HG03045 (cell line): ENCODE data around the gene HOXC4.

ENCODE experiments used
- ATAC-seq: cut with Tn5 transposase; IDR thresholded peaks from one replicate; pipeline ENCODE4 v1.9.1; 2021; ENCODE audit warnings: mild to moderate bottlenecking, moderate library complexity; ENCODE audit not compliant: unreplicated experiment

HOXC4 gene

GRCh38 chr12:54053751-54054741, at the start of gene HOXC4:
Gene HOXC4 (plus strand): TSS chr12:54053835. CDS start chr12:54053923, 88 bp downstream.
- peak; percentile 44 for ATAC-seq

DNA sequence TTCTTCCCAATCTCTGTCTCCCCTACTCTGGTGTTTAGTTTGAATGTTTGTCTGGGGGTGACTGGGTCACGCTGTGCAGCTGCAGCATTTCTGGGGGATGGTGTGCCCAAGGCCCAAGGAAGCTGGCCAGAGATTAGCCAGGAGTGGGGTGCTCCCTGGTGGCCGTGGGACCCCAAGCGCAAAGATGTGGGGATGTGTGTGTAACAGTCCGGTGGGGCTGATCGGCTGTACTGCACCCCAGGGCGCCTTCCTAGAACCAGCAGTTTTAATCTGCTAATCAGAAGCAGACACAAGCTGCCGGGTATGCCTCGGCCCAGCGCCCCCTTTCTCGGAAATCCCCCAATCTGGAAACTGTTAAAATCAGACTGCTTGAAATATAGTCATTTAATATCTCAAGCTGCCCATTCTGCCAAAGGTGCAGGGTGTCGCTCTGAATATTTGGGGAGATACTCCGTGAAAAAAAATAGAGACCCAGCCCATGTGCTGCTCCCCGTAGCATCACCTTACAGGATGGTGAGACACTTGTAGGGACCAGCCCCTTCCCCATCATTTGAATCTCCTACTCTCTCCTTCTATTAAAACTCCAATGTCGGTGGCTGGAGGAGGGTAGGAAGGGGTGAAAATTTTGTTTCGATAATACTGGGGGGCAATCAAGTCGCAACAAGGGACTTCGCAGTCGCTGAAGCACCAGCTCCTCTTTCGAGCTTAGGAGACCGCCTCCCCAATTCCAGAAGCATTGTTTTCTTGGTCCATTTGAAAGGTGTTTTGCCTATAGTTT, 49.4 kb upstream of the HOXC4 start:
- ATAC-seq, result no peak

GRCh38 chr12:54004841-54005530, 48.6 kb upstream of the HOXC4 start:
- no peak for ATAC-seq

- ATAC-seq, result no peak
These were observed 48.1 kb upstream of the HOXC4 start for GRCh38 chr12:54005531-54005852.

DNA sequence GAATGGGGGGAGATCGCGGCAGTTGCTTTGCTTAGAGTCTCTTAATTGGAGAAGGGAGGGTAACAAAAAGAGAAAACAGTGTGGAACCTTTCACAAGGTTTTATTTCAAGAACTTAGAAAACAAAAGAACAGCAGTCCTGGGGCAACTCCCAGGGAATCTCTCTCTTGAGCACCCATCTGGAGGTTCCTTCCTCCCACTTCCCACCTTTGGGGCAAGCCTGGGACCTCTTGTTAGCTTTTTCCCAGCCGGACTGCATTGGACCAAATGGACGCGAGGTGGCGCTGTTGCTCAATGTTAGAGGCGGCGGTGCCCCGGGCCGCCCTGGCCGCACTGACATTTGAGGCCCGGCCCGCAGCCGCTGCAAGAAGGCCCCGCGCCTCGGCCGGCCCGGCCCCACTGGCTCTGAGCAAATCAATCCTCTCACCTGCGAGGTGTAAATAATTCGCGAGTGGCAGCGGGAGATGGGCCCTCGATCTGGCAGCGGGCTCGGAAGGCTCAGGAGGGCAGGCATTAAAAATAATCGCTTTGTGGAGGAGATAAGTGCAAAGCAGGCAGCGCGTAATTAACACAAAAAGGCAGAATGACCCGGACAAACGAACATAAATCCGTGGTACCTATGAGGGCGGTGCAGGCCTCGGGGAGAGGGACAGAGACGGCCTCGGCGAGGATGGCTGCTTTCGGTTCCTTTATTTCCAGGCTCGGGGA, 47.6 kb upstream of the HOXC4 start:
- ATAC-seq, result no peak

DNA sequence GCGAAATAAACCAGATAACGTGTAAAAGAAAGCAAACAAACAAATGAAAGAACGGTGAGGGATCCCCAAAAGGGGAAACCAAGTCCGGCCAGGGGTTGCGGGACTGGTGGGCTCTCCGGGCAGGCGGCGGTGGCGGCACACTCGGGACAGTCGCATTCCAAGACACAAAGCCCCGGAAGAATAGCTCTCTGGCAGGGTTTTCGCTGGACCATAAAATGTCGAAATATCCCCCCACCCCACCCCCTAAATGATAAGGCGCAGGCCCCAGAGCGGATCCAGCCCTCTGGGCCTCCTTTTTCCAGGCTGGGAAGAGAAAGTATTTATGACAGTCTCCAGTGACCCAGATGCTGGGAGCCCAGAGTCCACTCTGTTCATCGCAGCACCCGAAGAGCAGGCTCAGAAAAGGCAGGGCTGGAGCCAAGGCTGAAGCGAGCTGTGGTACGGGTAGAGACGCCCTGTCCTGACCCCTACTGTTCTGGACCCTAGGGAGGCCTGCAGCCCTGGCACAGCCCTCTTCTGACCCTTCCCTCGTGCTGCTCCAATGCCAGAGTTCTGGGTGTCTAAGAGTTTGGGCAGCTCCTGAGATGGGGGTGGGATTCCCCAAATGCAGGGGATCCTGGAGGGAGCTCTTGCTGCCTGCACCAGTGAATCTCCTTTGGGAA, 46.9 kb upstream of the HOXC4 start:
- ATAC-seq, result no peak

- no peak for ATAC-seq
These were observed 45.9 kb upstream of the HOXC4 start for GRCh38 chr12:54007538-54008259.

DNA sequence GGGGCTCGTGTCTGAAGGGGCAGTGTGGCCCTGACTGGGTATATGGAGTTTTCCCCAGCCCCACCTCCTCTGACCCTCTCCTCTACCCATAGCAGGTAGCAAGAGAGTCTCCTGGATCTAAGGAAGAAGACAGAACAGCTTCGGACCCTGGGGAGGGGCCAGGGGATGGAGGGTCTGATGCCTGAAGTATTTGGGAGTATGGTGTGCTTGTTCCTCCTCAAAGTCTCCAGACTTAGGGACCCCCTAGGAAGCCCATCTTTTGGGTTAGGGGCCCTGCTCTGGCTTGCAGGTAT, 45.4 kb upstream of the HOXC4 start:
- no peak for ATAC-seq

DNA sequence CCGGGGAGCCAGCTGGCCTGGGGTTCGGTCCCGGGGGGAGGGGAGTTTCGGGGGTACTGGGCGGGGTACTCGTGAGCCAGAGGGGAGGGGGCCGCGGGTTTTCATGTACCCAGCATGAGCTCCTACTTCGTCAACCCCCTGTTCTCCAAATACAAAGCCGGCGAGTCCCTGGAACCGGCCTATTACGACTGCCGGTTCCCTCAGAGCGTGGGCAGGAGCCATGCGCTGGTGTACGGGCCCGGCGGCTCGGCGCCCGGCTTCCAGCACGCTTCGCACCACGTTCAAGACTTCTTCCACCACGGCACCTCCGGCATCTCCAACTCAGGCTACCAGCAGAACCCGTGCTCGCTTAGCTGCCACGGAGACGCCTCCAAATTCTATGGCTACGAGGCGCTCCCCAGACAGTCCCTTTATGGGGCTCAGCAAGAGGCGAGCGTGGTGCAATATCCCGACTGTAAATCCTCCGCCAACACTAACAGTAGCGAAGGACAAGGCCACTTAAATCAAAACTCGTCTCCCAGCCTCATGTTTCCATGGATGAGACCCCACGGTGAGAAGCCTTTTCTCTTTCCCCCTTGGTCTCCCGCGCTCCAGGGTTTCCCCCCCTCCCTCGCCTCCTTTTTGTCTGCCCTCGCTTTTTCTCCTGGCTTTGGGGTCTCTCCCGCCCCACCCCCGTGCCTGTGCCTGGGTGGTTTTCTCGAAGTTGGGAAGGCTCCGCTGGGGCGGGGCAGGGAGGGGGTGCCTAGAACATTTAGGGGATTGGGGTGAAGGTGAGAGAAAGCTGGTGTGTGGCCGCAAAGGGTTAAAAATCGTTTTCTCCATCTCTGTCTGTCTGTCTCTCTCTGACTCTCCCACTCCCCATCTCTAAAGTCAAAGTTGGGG, 44.2 kb upstream of the HOXC4 start:
- ATAC-seq, result no peak

DNA sequence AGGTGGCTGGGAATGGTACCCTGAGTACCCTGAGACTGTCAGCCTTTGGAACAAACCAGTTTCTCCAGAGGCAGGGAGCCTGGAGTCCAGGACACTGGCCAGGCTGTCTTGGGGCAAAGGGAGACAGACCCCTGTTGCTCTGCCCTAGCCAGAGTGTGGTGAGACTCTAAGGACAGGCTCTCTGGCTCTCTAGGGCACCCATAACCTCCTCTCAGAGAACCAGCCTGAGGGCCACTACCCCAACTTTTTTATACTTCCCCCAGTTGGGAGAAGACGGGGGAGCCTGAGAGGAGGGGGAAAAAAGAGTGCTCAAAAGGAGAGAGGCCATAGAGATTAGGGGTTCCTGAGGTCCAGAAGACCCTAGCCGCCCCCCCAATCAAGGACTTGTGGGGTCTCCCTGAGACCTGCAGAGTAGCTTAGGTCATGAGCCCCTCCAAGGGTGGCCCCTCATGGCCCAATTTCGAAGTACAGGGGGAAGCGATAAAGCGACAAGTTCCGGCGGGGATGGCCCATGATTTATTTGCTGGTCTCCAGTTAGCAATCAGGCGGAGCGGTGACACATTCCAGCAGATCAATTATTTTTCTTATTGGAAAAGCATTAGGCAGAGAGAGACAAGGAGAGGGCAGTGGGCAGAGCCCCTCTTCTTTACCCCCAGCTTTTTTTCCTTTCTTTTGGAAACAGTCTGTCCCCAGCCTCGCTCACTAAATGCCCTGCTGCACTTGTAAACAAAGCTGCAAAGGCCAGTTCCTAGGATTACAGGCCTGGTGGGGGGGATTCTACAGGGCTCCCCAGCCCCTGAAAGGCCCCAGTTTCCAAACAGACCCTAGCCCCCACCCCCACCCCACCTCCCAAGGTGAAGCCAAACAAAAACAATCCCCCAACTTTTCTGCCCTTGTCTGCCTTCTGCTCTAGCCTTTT, 43.3 kb upstream of the HOXC4 start:
- no peak for ATAC-seq

DNA sequence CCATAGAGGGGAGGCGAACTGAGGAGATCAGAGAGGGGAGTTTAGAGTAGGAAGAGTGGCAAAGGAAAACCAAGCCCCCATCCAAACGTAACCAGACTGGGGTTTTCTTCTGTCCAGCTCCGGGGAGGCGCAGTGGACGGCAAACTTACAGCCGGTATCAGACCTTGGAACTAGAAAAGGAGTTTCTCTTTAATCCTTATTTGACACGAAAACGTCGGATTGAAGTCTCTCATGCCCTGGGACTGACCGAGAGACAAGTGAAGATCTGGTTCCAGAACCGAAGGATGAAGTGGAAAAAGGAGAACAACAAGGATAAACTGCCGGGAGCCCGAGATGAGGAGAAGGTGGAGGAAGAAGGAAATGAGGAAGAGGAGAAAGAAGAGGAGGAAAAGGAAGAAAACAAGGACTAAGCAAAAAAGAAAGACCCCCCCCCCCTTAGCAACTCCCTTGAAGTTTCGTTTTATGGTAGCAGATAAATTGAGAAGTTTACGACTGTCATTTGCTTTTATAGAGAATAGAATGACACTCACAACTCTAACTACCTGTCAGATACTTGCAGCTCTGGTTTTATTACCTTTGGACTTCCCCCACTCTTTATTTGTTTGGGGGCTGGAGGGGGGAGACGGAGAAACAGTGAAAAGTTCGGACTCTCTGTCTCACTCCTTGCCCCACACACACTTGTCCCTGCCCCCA, 42.5 kb upstream of the HOXC4 start:
- ATAC-seq, result no peak

DNA sequence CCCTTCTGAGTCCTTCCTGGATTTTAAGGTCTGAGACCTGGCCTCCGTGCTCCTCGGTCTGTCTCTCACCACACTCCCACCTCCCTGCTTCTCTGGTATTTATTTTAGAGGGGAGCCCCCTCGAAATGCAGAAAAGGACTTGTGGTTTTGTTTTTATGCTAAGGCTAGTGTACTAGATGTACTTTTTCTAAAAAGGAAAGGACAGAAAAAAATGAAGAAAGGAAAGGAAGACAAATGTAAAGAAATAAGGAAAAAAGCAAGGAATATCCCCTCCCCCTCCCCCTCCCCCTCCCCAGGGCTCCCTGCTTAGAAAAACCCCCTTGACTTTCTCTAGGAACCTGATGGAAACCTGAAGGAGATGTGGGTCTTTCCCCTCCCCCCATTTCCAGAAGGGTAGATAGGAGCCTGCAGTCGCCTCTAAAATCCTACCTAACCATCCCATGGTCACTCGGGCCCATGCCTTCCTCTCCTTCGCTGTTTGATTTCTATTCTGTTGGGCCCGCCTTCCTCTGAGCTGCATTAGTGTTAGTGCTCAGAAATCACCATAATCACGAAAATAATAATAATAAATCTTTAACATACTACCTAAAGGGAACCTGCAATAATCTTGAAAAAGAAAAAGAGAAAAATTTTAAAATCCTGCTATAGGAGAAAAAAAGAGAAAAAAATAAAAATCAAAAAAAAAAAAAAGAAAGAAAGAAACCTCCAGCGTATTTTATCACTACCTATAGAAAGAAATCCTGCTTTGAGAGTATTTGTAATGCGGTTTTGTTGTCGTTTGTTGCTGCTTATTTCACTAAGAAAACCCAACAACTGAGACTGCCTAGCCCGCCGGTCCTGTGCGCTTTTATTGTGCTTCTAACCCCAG, 41.7 kb upstream of the HOXC4 start:
- ATAC-seq, result no peak

- ATAC-seq, result no peak
These were observed 40.8 kb upstream of the HOXC4 start for GRCh38 chr12:54012631-54013409.

DNA sequence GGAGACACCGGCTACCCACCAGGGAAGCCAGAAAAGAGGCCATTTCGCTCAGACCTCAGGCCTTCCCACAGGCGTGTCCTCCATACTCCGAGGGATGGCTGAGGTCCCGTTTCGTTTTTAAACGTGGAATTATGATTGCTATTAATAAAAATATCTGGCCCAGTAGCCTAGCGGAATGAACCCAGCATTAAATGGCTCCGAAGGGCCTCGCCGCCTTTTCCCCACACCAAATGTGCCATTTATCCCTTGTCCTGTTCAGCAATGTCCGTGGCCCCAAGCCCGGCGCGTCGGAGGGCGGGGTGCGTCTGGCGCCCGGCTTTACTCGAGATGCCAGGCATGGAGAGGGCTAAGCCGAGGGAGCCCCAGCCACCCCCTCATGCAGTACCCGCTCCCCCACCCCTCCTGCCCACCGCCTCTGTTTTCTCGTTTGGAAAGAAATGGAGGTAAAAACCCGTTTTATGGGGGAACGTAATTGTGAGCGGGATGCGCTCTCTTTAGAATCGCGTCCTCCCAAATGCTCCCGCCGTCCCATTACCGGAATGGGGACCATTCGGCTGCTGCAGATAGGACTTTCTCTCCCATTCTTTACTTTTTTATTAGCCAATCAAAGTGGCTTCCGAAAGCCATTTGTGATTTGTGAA, 39.1 kb upstream of the HOXC4 start:
- ATAC-seq, result no peak
